ENCODE results near the gene POLD4.

The POLD4 gene

DNA sequence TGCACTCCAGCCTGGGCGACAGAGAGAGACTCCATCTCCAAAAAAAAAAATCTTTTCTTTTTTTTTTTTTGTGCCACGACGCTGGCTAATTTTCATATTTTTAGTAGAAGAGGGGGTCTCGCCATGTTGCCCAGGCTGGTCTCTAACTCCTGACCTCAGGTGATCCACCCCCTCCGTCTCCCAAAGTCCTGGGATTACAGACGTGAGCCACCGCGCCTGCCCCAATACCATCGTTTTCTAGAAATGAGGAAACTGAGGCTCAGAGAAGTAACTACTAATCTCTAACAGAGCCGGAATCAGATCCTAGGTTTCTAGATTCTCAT lies 36.5 kb downstream of the POLD4 start:
- TF ChIP-seq GATA1 (IDR thresholded peaks at IDR 0.05; ENCODE audit: low read depth, low read length): no peak
- TF ChIP-seq POLR2A (IDR thresholded peaks at IDR 0.05; ENCODE audit: low read length): no peak
- no peak for DNase-seq

DNA sequence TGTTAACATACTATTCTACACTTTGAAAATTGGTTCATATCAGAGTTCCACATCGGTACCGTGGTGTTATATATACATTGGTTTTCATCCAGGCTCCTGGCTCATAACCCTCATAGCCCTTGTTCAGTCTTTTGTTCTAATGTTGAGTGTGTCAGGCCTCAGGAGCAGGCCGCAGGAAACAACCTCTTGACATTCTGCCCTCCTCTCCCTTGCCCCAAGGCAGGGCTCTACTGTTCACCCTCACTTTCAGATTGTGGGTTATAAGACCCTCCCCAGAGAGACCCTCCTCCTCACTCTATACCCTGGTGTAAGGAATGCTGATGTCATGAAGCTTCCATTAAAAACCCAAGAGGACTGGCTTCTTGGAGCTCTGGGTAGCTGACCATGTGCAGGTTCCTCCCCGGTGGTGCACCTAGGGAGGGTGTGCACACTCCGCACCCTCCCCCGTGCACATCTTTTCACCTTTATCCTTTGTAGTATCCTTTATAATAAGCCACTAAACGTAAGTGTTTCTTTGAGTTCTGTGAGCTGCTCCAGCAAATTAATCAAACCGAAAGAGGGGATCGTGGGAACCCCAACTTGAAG lies 37.9 kb downstream of the POLD4 start:
- DNase-seq: no peak
- TF ChIP-seq GATA1 (IDR thresholded peaks at IDR 0.05; ENCODE audit: low read depth, low read length): no peak
- no peak for TF ChIP-seq POLR2A (IDR thresholded peaks at IDR 0.05; ENCODE audit: low read length)

DNA sequence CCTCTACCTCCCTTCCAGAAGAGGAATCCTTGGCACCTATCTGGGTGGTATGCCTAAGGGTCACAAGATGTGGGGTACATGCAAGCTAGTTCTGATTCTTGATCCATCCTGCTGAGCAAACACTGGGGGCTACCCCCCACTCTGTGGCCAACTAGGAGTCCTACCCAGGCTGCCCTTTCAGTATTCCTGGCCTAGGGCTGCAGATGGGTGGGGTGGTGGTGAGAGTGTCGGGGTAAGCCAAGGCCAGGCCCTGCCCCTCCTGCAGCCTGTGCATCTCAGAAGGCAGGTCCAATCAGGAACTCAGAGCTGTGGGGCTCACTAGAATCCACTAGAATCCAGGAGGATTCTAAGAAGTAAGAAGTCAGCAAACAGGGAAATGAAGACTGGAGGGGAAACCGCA lies 39.1 kb downstream of the POLD4 start:
- no peak for DNase-seq
- no peak for TF ChIP-seq POLR2A (IDR thresholded peaks at IDR 0.05; ENCODE audit: low read length)
- no peak for TF ChIP-seq GATA1 (IDR thresholded peaks at IDR 0.05; ENCODE audit: low read depth, low read length)

DNA sequence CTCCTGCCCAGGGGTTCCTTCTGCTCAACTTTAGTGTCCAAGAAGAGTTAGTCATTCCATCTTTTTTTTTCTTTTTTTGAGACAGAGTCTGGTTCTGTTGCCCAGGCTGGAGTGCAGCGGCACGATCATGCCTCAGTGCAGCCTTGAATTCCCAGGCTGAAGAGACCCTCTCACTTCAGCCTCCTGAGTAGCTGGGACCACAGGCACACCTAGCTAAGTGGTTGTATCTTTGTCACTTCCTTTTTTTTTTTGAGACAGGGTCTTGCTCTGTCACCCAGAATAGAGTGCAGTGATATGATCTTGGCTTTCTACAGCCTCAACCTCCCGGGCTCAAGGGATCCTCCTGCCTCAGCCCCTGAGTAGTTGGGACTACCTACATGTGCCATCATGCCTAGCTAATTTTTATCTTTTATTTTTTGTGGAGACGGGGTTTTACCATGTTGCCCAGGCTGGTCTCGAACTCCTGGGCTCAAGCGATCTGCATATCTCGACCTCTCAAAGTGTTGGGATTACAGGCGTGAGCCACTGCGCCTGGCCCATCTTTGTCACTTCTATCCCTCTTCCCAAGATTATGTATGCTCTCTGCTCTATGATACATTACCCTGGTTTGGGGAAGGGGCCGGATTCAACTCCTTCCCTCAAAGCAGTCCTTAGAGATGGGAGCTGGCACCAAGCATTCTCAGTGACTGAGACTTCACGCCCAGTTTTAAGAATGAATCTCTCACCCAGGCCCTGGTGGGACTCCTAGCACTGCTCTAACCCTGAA lies 40.0 kb downstream of the POLD4 start:
- no peak for DNase-seq
- TF ChIP-seq POLR2A (IDR thresholded peaks at IDR 0.05; ENCODE audit: low read length) (no peak), GATA1 (IDR thresholded peaks at IDR 0.05; ENCODE audit: low read depth, low read length) (no peak)

DNA sequence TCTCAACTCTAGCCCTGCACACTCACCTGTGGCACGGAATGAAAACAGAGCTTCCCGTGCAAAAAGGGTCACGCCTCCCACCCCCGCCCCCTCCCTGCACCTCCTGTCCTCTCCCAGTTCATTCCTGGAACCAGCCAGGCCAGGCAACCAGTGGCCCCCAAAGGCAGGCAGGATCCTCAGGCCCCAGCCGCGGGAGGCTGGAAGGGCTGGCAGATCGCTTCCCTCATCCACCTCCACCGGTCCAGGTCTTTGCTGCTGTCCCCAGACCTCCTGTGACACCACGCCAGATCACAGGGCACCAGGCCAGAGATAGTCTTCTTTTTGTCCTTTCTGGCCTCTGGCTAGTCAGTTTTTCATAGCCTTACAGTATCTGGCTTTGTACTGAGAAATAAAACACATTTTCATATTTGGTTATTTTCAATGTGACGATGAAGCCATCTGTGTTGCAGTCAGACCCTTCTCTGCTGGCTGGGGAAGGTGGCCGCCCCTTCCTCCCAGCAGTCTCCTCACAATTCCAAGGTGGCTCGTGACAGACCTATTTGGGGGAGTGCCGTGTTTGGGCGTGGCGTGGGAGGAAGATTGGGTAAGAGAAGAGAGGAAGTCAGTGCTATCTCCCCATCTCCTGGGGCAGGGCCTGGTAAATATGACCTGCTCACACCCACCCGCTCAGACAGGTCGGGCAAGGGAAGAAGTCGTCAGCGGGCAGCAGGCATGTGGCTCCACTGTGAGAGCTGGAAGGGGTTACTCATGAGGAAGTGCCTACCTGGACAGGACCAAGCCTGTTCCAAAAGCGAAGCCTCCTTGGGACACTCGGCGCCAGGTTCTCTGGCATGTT lies 40.9 kb downstream of the POLD4 start:
- TF ChIP-seq GATA1 (IDR thresholded peaks at IDR 0.05; ENCODE audit: low read depth, low read length) (no peak), POLR2A (IDR thresholded peaks at IDR 0.05; ENCODE audit: low read length) (peak; percentile 42)
- peak; percentile 40 to 48 for DNase-seq

DNA sequence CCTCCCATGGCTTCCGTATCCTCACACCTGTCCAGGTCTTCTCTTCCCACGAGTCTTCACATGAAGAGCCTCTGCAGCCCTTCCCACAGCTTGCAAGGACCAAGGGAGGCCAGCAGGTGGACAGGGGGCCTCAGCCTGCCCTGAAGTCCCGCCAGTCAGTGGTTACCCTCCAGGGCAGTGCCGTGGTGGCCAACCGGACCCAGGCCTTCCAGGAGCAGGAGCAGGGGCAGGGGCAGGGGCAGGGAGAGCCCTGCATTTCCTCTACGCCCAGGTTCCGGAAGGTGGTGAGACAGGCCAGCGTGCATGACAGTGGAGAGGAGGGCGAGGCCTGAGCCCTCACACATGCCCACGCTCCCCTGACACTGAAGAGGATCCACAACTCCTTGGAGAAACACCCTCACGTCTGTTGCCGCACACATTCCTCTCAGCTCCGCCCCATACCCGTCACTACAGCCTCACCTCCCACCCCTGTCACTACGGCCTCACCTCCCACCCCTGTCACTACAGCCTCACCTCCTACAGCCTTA lies 41.7 kb downstream of the POLD4 start:
- TF ChIP-seq GATA1 (IDR thresholded peaks at IDR 0.05; ENCODE audit: low read depth, low read length) (no peak), POLR2A (IDR thresholded peaks at IDR 0.05; ENCODE audit: low read length) (no peak)

DNA sequence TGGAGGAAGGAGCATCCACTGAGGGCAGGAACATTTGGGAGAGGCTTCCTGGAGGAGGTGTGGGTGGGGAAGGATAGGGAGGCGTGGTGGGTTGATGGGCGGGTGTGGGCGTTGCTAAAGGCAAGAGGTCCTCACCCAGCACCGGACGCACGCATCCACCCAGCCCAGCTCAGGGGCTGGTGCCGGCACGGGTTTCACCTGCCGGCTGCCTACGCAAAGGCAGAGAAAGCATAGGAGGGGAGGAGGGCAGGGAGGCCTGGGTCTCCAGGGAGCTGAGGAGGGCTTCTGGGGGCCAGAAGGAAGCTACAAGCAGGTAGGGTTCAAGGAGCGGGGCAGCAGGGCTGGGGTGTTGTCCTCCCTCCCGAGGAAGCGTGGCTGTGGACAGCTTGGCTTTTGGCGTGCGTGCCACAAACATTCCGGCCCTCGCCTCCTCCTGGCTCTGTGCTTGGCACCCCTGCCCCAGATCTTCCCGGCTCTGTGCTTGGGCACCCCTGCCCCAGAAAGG lies 42.2 kb downstream of the POLD4 start:
- DNase-seq: no peak
- no peak for TF ChIP-seq GATA1 (IDR thresholded peaks at IDR 0.05; ENCODE audit: low read depth, low read length)
- no peak for TF ChIP-seq POLR2A (IDR thresholded peaks at IDR 0.05; ENCODE audit: low read length)

More for the DNA sequence above, 41.7 kb downstream of the POLD4 start:
- no peak for DNase-seq

DNA sequence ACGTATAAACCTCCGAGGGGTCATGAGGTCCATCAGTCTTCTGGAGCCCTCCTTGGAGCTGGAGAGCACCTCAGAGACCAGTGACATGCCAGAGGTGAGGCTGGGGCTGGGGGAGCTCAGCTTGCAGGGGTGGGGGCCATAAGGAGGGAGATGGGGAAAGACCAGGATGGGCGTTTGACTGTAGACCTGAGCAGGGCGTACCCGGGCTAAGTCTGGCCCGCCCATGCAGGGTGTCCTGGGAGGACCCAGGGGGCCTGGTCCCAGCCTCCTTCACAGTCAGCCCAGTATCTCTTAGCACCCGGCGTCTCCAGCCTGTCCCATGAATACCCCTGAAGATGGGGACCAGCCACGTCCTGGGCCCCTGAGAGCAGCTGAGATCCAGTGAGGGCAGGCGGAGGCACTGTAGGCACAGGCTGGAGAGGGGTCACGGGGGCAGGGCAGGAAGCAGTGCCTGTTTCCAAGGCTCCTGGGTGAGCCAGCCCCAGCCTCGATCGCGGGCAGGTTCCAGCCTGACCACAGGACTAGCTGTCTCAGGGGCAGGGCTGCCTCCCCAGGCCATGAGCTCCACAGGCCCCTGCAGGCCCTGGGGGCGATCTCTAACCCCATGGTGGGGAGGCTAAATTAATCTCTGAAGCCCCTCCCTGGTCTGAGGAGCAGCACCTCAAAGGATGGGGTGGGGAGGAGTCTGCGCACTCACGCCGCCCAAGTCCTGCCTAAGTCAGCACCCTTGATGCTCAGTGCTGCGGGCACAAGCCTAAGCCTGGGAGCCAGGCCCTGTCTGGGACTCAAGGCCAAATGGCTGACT lies 42.9 kb downstream of the POLD4 start:
- no peak for TF ChIP-seq POLR2A (IDR thresholded peaks at IDR 0.05; ENCODE audit: low read length)
- no peak for TF ChIP-seq GATA1 (IDR thresholded peaks at IDR 0.05; ENCODE audit: low read depth, low read length)
- no peak for DNase-seq

DNA sequence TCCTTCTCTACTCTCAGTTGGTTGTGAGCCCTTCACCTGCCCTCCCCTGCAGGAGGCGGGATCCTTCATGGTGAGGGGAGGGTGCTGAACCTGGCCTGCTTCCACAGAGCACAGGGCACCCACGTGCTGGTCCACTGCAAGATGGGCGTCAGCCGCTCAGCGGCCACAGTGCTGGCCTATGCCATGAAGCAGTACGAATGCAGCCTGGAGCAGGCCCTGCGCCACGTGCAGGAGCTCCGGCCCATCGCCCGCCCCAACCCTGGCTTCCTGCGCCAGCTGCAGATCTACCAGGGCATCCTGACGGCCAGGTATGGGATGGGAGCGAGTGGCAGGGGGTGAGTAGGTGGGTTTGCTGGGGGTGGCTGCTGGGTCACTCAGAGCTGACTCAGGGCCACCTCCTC lies 43.7 kb downstream of the POLD4 start:
- DNase-seq: no peak
- TF ChIP-seq GATA1 (IDR thresholded peaks at IDR 0.05; ENCODE audit: low read depth, low read length): no peak

DNA sequence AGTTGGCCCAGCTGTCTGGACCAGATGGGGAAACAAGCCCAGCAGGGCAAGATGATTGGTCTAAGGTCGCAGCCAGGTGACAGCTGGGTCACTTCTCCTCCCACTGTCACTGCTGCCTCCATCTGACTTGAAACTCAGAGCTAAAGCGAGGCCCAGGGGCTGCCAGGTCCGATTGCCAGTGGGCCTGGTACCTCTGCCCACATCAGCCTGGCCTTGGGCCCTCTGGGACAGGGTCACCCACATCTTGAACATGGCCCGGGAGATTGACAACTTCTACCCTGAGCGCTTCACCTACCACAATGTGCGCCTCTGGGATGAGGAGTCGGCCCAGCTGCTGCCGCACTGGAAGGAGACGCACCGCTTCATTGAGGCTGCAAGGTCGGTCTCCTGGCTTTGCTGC lies 44.2 kb downstream of the POLD4 start:
- no peak for TF ChIP-seq GATA1 (IDR thresholded peaks at IDR 0.05; ENCODE audit: low read depth, low read length)
- no peak for TF ChIP-seq POLR2A (IDR thresholded peaks at IDR 0.05; ENCODE audit: low read length)
- no peak for DNase-seq

DNA sequence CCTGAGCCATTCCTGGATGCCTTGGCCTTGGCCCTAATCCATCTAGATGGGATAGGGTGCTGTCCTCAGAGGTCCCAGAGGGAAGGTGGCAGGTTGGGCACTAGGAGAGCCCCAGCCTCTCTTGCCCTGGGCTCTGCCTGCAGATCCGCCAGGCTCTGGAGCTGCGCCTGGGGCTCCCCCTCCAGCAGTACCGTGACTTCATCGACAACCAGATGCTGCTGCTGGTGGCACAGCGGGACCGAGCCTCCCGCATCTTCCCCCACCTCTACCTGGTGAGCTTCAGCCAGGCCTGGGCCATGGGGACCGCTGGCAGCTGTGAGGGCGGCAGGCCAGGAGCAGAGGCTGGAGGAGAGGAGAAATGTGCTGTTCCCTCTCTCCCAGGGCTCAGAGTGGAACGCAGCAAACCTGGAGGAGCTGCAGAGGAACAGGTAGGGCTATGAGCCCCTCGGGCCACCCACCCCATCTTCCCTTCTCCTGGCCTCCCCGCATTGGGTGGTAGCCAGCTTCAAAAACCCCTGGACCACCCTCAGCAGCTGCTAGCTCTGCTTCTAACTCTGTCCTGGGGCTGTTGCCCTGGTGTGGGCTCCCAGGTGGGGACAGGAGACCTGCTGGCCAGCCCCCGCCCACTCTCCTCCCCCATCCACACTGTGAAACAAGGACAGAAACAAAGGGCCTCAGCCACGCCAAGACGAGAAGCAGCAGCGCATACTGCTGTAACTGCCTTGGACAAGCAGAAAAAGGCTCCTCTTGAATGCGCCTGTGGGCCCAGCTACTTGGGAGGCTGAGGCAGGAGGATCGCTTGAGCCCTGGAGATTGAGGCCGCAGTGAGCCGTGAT lies 45.1 kb downstream of the POLD4 start:
- no peak for DNase-seq
- no peak for TF ChIP-seq GATA1 (IDR thresholded peaks at IDR 0.05; ENCODE audit: low read depth, low read length)
- TF ChIP-seq POLR2A (IDR thresholded peaks at IDR 0.05; ENCODE audit: low read length): no peak

DNA sequence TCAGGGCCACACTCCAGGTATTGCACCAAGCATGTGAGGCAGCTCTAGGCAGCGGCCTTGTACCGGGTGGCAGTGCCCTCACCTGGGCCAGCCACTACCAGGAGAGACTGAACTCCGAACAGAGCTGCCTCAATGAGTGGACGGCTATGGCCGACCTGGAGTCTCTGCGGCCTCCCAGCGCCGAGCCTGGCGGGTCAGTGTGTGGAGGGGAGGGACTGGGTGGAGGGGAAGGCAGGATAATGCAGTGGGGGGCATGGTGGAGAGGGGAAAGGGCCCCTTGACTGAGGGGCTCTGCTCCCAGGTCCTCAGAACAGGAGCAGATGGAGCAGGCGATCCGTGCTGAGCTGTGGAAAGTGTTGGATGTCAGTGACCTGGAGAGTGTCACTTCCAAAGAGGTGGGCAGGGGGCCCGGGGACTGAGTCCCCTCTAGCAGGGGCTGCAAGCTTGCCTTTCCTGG lies 45.8 kb downstream of the POLD4 start:
- TF ChIP-seq POLR2A (IDR thresholded peaks at IDR 0.05; ENCODE audit: low read length) (no peak), GATA1 (IDR thresholded peaks at IDR 0.05; ENCODE audit: low read depth, low read length) (no peak)
- DNase-seq: no peak
